Colonic mucosa (tissue), 4 donors: ENCODE data around the gene SLC1A4. TPM values are rescaled to one million over a fixed set of nuclear protein-coding genes. Genes with fewer than 3 reads are reported as not detected.
A peak's percentile ranks its signal among the peaks of the same experiment; 100 is the strongest.

ENCODE experiments used
- DNase-seq: peaks from one replicate; pipeline ENCODE4 v3.0.0-alpha.2; 2020
- H3K27ac ChIP-seq: fragments of 200-600 bp; one replicate; pipeline ENCODE4 v1.8.0; 2021
- H3K27me3 ChIP-seq: fragments of 200-600 bp; one replicate; pipeline ENCODE4 v1.8.0; 2021
- H3K36me3 ChIP-seq: fragments of 200-600 bp; one replicate; pipeline ENCODE4 v1.8.0; 2021
- H3K4me1 ChIP-seq: fragments of 200-600 bp; one replicate; pipeline ENCODE4 v1.8.0; 2021; ENCODE audit warnings: mild to moderate bottlenecking
- H3K4me3 ChIP-seq: fragments of 200-600 bp; one replicate; pipeline ENCODE4 v1.8.0; 2021
- H3K9ac ChIP-seq, 2 donors: one replicate each; pipeline ENCODE4 v1.7.0; 2013; ENCODE audit warnings: control low read depth in 2 of 2, low read depth in 2 of 2, low read length in 2 of 2
- H3K9me3 ChIP-seq: fragments of 200-600 bp; one replicate; pipeline ENCODE4 v1.8.0; 2021
- intact Hi-C: fragments of 100-400 bp; cut with DNase I; formaldehyde crosslinking; loops from one replicate; pipeline ENCODE4 v1.14.1; 2022
- total RNA-seq, 2 donors: library from RNA; stranded (reverse); fragmentation: NEBNext Ultra II Directional in 1 of 2; extraction: Animal tissue kit (Norgen Biotek cat#: 25700) in 1 of 2; gene quantifications; one replicate each; pipeline ENCODE4 v1.2.1, GENCODE V29; 2021
- TF ChIP-seq, protein P1 (sequence below): fragments of 200-600 bp; IDR thresholded peaks from one replicate; pipeline ENCODE4 v1.8.0; 2022; ENCODE audit warnings: antibody characterized with exemption, mild to moderate bottlenecking
- donor health status: healthy.
- donor health status: DM: no; HTN: no; CAD: no.
- donor health status: DM: no; HTN: no; CAD: no.

Gene SLC1A4
- total RNA-seq, 2 donors from 2014 or later = 13.7 to 32.4 TPM

DNA sequence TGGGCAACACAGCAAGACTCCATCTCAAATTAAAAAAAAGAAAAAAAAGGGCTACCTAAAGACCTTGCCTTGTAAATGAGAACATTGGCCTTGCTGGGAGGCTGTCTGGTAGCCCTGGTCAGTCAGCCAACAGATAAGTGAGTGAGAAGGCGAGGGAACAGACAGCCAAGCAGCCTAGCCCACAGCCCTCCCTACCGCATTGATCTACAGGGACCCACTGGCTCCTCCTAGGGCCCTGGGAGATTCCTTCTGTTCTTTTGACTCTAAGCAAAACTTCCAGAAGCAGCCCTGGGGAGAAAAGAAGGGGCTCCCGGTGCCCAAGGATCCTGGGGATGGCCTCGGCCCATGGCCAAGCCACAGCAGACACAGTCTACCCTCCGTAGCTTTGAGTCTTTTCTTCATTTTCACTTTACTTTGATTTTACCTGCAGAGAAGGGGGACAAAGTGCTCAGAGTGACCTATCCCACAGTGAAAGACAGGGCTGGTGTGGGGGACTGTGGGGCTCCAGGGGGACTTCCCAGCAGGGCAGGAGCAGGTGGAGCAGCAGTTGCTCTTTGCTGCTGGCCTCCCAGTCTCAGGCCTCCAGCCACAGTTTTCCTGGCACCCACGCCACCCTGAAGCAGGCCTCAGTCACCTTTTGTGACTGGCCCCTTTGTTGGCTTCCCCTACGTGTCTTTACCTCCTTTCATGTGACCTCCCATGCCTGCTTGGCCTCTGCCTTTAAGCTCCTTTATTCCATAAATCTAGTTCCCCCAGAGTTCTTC, 72.1 kb downstream of the SLC1A4 start:
- H3K9me3 ChIP-seq = no peaks in the 10 kb centered on the region
- H3K4me1 ChIP-seq = peaks cover 12% of the 10 kb centered on the region
- H3K36me3 ChIP-seq = no peaks in the 10 kb centered on the region
- no peak overlapping the region for H3K27ac ChIP-seq
- H3K4me3 ChIP-seq = no peak overlapping the region
- intact Hi-C loops = loop anchor here (5.0 kb wide), 2 partner anchors 126 to 511 kb away; no protein-coding TSS in a partner anchor
- DNase-seq = no peak
- TF ChIP-seq, protein P1, sequence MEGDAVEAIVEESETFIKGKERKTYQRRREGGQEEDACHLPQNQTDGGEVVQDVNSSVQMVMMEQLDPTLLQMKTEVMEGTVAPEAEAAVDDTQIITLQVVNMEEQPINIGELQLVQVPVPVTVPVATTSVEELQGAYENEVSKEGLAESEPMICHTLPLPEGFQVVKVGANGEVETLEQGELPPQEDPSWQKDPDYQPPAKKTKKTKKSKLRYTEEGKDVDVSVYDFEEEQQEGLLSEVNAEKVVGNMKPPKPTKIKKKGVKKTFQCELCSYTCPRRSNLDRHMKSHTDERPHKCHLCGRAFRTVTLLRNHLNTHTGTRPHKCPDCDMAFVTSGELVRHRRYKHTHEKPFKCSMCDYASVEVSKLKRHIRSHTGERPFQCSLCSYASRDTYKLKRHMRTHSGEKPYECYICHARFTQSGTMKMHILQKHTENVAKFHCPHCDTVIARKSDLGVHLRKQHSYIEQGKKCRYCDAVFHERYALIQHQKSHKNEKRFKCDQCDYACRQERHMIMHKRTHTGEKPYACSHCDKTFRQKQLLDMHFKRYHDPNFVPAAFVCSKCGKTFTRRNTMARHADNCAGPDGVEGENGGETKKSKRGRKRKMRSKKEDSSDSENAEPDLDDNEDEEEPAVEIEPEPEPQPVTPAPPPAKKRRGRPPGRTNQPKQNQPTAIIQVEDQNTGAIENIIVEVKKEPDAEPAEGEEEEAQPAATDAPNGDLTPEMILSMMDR = no peak
- no peaks in the 10 kb centered on the region for H3K27me3 ChIP-seq
- H3K9ac ChIP-seq = no peak overlapping the region

GRCh38 chr2:65061910-65062339, 72.7 kb downstream of the SLC1A4 start:
- H3K27ac ChIP-seq = no peak overlapping the region
- H3K27me3 ChIP-seq = no peaks in the 10 kb centered on the region
- intact Hi-C loops = loop anchor here (5.0 kb wide), 2 partner anchors 125 to 510 kb away; no protein-coding TSS in a partner anchor
- no peak overlapping the region for H3K4me3 ChIP-seq
- no peak overlapping the region for H3K9ac ChIP-seq
- TF ChIP-seq, protein P1 = no peak
- H3K36me3 ChIP-seq = no peaks in the 10 kb centered on the region
- no peak for DNase-seq
- H3K4me1 ChIP-seq = peaks cover 12% of the 10 kb centered on the region
- no peaks in the 10 kb centered on the region for H3K9me3 ChIP-seq

DNA sequence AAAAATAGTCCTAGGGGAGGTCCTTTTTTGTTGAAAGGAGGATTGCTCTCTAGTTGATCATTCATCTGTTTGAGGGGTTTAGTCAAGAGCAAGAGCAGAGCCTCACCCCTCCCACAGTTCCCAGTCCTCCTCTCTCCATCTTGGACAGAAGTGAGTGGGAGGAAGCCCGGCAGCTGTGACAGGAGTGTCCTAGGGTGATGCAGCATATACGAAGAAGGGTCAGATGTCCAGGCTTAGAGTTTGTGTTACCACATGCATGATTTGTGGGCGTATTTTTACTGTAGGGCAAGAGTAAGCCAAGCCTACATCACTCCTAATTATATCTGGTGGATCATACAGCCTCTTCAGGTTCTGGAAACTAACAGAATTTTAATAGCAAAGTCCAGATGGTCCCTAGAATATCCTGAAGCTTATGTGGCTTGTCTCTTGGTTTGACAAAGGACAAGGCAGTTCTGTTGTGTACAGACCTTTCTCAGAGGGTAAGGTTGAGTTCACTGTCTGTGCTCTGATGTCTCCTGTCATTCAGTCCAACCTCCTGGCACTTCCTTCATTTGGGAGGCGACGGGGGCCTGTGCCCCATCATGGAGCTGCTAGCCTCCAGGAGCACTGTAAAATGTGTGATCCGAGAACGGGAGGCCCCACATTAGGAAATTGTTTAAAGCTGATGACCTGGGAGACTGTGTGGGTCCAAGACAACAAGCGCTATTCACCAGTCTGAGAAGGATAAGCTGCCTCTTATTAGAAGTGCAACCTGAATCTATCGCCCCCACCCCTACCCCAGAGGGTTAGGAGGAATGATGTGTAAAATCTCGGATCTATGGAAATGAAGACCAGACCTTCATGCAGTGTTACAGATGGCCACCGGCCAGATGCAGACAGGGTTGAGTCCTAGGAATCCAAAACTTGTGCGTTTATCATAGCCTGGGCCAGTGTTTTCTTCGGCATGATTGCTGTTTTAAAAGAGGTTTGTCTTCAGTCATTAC, 73.9 kb downstream of the SLC1A4 start:
- no peak for DNase-seq
- H3K36me3 ChIP-seq = no peaks in the 10 kb centered on the region
- no peak overlapping the region for H3K4me3 ChIP-seq
- peaks cover 7% of the 10 kb centered on the region for H3K4me1 ChIP-seq
- no peak overlapping the region for H3K27ac ChIP-seq
- H3K27me3 ChIP-seq = no peaks in the 10 kb centered on the region
- intact Hi-C loops = loop anchor here (5.0 kb wide), 2 partner anchors 124 to 509 kb away; no protein-coding TSS in a partner anchor
- TF ChIP-seq, protein P1 = no peak
- peak overlapping the region in 1 of 2 donors; percentile 28 for H3K9ac ChIP-seq
- no peaks in the 10 kb centered on the region for H3K9me3 ChIP-seq

GRCh38 chr2:65064728-65065552, 75.7 kb downstream of the SLC1A4 start:
- H3K36me3 ChIP-seq = no peaks in the 10 kb centered on the region
- TF ChIP-seq, protein P1 = peak; percentile 66
- H3K4me1 ChIP-seq = peaks cover 7% of the 10 kb centered on the region
- no peak overlapping the region for H3K4me3 ChIP-seq
- DNase-seq = peak; percentile 59
- intact Hi-C loops = loop anchor here (5.0 kb wide), 2 partner anchors 122 to 507 kb away; no protein-coding TSS in a partner anchor
- peak overlapping the region; percentile 49 for H3K27ac ChIP-seq
- no peaks in the 10 kb centered on the region for H3K9me3 ChIP-seq
- peak overlapping the region in 1 of 2 donors; percentile 60 for H3K9ac ChIP-seq
- H3K27me3 ChIP-seq = no peaks in the 10 kb centered on the region
